Cardiac muscle cell (in vitro differentiated cells and primary cell): ENCODE measurements around the gene PID1. TPM values are rescaled to one million over a fixed set of nuclear protein-coding genes. Genes with fewer than 3 reads are reported as not detected.

Experiments used
- DNase-seq, 2 donors: peaks; one replicate each; pipeline versions ENCODE4 v3.0.0 to v3.0.0-alpha.2; 2010 to 2017; ENCODE audit warnings: low read depth in 1 of 2, low spot score in 1 of 2
- H3K27ac ChIP-seq: fragments of 200-600 bp; sonication (generic); 2 replicates; pipeline ENCODE4 v1.5.1; 2016
- H3K27me3 ChIP-seq: fragments of 200-600 bp; sonication (generic); 2 replicates; pipeline ENCODE4 v1.6.0; 2016; ENCODE audit warnings: control low read depth
- H3K36me3 ChIP-seq: fragments of 200-600 bp; sonication (generic); 2 replicates; pipeline ENCODE4 v1.5.1; 2016; ENCODE audit warnings: control low read depth
- H3K4me1 ChIP-seq: fragments of 200-600 bp; sonication (generic); 2 replicates; pipeline ENCODE4 v1.8.1; 2017; ENCODE audit warnings: low read depth, mild to moderate bottlenecking, mixed run types
- H3K4me3 ChIP-seq: fragments of 200-600 bp; sonication (generic); 2 replicates; pipeline ENCODE4 v1.5.1; 2016; ENCODE audit warnings: mild to moderate bottlenecking
- H3K9me3 ChIP-seq: fragments of 200-600 bp; sonication (generic); 2 replicates; pipeline ENCODE4 v1.5.1; 2017; ENCODE audit warnings: low read depth, mild to moderate bottlenecking, control low read depth
- CTCF ChIP-seq: IDR thresholded peaks from 2 replicates; pipeline ENCODE4 v1.5.1; 2012; ENCODE audit warnings: low read depth, mild to moderate bottlenecking, low read length
- polyA plus RNA-seq: library from polyadenylated mRNA; unstranded; fragments of >200 nt; fragmentation: Nextera tagmentation; extraction: Ambion mirVana; gene quantifications from 2 replicates; pipeline ENCODE4 v1.2.1, GENCODE V29; 2016
- total RNA-seq: library from RNA; depleted of rRNA; stranded (reverse); fragments of >200 nt; gene quantifications from 2 replicates; pipeline ENCODE4 v1.2.3, GENCODE V29; 2016

PID1 gene
- total and polyA plus RNA-seq, 2 experiments from 2014 or later, result 0.42 to 0.43 TPM

- no peak for TF ChIP-seq CTCF
- H3K4me3 ChIP-seq, result no peak overlapping the region
- no peaks in the 10 kb centered on the region for H3K9me3 ChIP-seq
- H3K4me1 ChIP-seq, result no peaks in the 10 kb centered on the region
- H3K27me3 ChIP-seq, result no peaks in the 10 kb centered on the region
- H3K36me3 ChIP-seq, result no peaks in the 10 kb centered on the region
- H3K27ac ChIP-seq, result no peak overlapping the region
- no peak for DNase-seq
Measured at GRCh38 chr2:229137639-229138038, 133.4 kb downstream of the PID1 start.

- TF ChIP-seq CTCF, result no peak
- no peaks in the 10 kb centered on the region for H3K9me3 ChIP-seq
Measured at GRCh38 chr2:229137066-229137465, 134.0 kb downstream of the PID1 start.

GRCh38 chr2:229133155-229133772 lies 137.8 kb downstream of the PID1 start:
- H3K36me3 ChIP-seq, result no peaks in the 10 kb centered on the region
- peak; percentile 58 for TF ChIP-seq CTCF
- no peak overlapping the region for H3K4me3 ChIP-seq
- peaks cover 14% of the 10 kb centered on the region for H3K4me1 ChIP-seq
- H3K27me3 ChIP-seq, result no peaks in the 10 kb centered on the region
- no peaks in the 10 kb centered on the region for H3K9me3 ChIP-seq
- DNase-seq, result peak; percentile 37 to 76
- H3K27ac ChIP-seq, result no peak overlapping the region

More at GRCh38 chr2:229137066-229137465, 134.0 kb downstream of the PID1 start:
- DNase-seq, result no peak
- Histone ChIP-seq H3K4me3 (no peak overlapping the region), H3K4me1 (no peaks in the 10 kb centered on the region), H3K36me3 (no peaks in the 10 kb centered on the region), H3K27ac (no peak overlapping the region), H3K27me3 (no peaks in the 10 kb centered on the region)

GRCh38 chr2:229132236-229132635 lies 138.9 kb downstream of the PID1 start:
- Histone ChIP-seq H3K27ac (no peak overlapping the region), H3K4me1 (peaks cover 14% of the 10 kb centered on the region), H3K4me3 (no peak overlapping the region), H3K36me3 (no peaks in the 10 kb centered on the region), H3K27me3 (no peaks in the 10 kb centered on the region), H3K9me3 (no peaks in the 10 kb centered on the region)
- DNase-seq, result no peak
- no peak for TF ChIP-seq CTCF

GRCh38 chr2:229130522-229130921 lies 140.6 kb downstream of the PID1 start:
- peaks cover 14% of the 10 kb centered on the region for H3K4me1 ChIP-seq
- peak; percentile 38 to 83 for DNase-seq
- peak overlapping the region; percentile 31 for H3K27ac ChIP-seq
- H3K9me3 ChIP-seq, result no peaks in the 10 kb centered on the region
- TF ChIP-seq CTCF, result no peak
- no peaks in the 10 kb centered on the region for H3K27me3 ChIP-seq
- no peaks in the 10 kb centered on the region for H3K36me3 ChIP-seq
- H3K4me3 ChIP-seq, result no peak overlapping the region
